ENCODE measurements around the gene BRD2. TPM values are rescaled to one million over a fixed set of nuclear protein-coding genes. Genes with fewer than 3 reads are reported as not detected.

BRD2 gene
- total RNA-seq, 2 experiments from 2014 or later, result 340 to 378 TPM

GRCh38 chr6:32968867-32969684, 682 bp downstream of the BRD2 start:
- intact Hi-C loops (cut with DNase I, micrococcal nuclease), result loop anchor here in 1 of 2 experiments (5.0 kb wide), 1 partner anchor 772 kb away; no protein-coding TSS in a partner anchor
- CTCF ChIA-PET, result interaction anchor here (0.9 to 13.1 kb wide), 5 partner anchors 13 to 130 kb away, joined by 4 to 177 read pairs (median 32); partner anchors contain the start of genes HLA-DMA and TAP2
- Mint-ChIP-seq H3K4me1 (ENCODE audit: low read depth) (peaks cover 46% of the 10 kb centered on the region), H3K27me3 (no peaks in the 10 kb centered on the region), H3K9me3 (no peaks in the 10 kb centered on the region), H3K4me3 (peak overlapping the region; percentile 90), H3K36me3 (ENCODE audit: low read depth) (peaks cover 60% of the 10 kb centered on the region), H3K27ac (peak overlapping the region; percentile 100)
- ATAC-seq (ENCODE audit: poor library complexity) (peak; percentile 11), DNase-seq (peak; percentile 17 to 83 (median 42))
- TF ChIP-seq CTCF (IDR thresholded peaks at IDR 0.05), result no peak
- peaks cover 40% of the 10 kb centered on the region for H3K4me1 ChIP-seq (ENCODE audit: insufficient read depth, low read length)
- H3K9me3 ChIP-seq (ENCODE audit: control insufficient read depth in 1 of 2, insufficient read depth in 1 of 2, low read length in 2 of 2), result no peaks in the 10 kb centered on the region
- H3K27me3 ChIP-seq (ENCODE audit: control insufficient read depth in 1 of 2, insufficient read depth in 2 of 2, low read length in 2 of 2), result no peaks in the 10 kb centered on the region
- peak overlapping the region; percentile 97 for H3K4me3 ChIP-seq (ENCODE audit: low read length)
- POLR2A ChIA-PET, result interaction anchor here (0.7 to 12.1 kb wide), 14 partner anchors 9 to 449 kb away, joined by 3 to 444 read pairs (median 13); partner anchors contain the start of genes CUTA, HLA-DMA, HLA-DMB and PSMB8
- peak overlapping the region; percentile 91 to 98 for H3K27ac ChIP-seq (ENCODE audit: low read depth in 1 of 2, low read length in 2 of 2)
- H3K36me3 ChIP-seq (ENCODE audit: insufficient read depth, low read length), result peaks cover 19% of the 10 kb centered on the region

- peaks cover 68% of the 10 kb centered on the region for H3K36me3 Mint-ChIP-seq (ENCODE audit: low read depth)
- H3K4me1 ChIP-seq (ENCODE audit: insufficient read depth, low read length), result peaks cover 46% of the 10 kb centered on the region
- no peaks in the 10 kb centered on the region for H3K27me3 ChIP-seq (ENCODE audit: control insufficient read depth in 1 of 2, insufficient read depth in 2 of 2, low read length in 2 of 2)
- ChIA-PET POLR2A (interaction anchor here (0.5 to 12.1 kb wide), 17 partner anchors 8 to 779 kb away, joined by 3 to 444 read pairs (median 30); partner anchors contain the start of genes CUTA, HLA-DMA, HLA-DMB and PBX2), CTCF (interaction anchor here (2.2 to 13.1 kb wide), 6 partner anchors 14 to 131 kb away, joined by 5 to 177 read pairs (median 16); partner anchors contain the start of genes HLA-DMA, HLA-DMB, PSMB8 and TAP2)
- no peaks in the 10 kb centered on the region for H3K9me3 ChIP-seq (ENCODE audit: control insufficient read depth in 1 of 2, insufficient read depth in 1 of 2, low read length in 2 of 2)
- H3K27me3 Mint-ChIP-seq, result no peaks in the 10 kb centered on the region
- H3K27ac ChIP-seq (ENCODE audit: low read depth in 1 of 2, low read length in 2 of 2), result peak overlapping the region; percentile 91 to 98
- DNase-seq, result peak; percentile 43 to 81 (median 58)
- H3K36me3 ChIP-seq (ENCODE audit: insufficient read depth, low read length), result peaks cover 26% of the 10 kb centered on the region
- H3K4me1 Mint-ChIP-seq (ENCODE audit: low read depth), result peaks cover 48% of the 10 kb centered on the region
- peak; percentile 52 for TF ChIP-seq CTCF (IDR thresholded peaks at IDR 0.05)
- H3K4me3 ChIP-seq (ENCODE audit: low read length), result peak overlapping the region; percentile 97
- intact Hi-C loops (cut with DNase I, micrococcal nuclease), result loop anchor here in 1 of 2 experiments (5.0 kb wide), 2 partner anchors 773 to 1267 kb away; partner anchors contain the start of gene HMGA1
- no peak for ATAC-seq (ENCODE audit: poor library complexity)
- no peaks in the 10 kb centered on the region for H3K9me3 Mint-ChIP-seq
- peak overlapping the region; percentile 90 for H3K4me3 Mint-ChIP-seq
- peak overlapping the region; percentile 100 for H3K27ac Mint-ChIP-seq
Measured at GRCh38 chr6:32969685-32970412, 1.5 kb downstream of the BRD2 start.
